ENCODE data around the gene NAIF1. TPM values are rescaled to one million over a fixed set of nuclear protein-coding genes. Genes with fewer than 3 reads are reported as not detected.
"Not testable (repeated sequence)": the region's sequence is repeated elsewhere in the genome, so short reads cannot be mapped to it uniquely, and the experiment has no call there.

The NAIF1 gene
- total RNA-seq, 1 donor from 2014 or later = 14.0 TPM

GRCh38 chr9:128062846-128063831 lies 4.0 kb downstream of the NAIF1 start:
- intact Hi-C loops (cut with micrococcal nuclease) = loop anchor here (10.0 kb wide), 1 partner anchor 1338 kb away; no protein-coding TSS in a partner anchor

GRCh38 chr9:128062279-128062678 lies 4.8 kb downstream of the NAIF1 start:
- intact Hi-C loops (cut with micrococcal nuclease) = loop anchor here (10.0 kb wide), 1 partner anchor 1337 kb away; no protein-coding TSS in a partner anchor

- intact Hi-C loops (cut with micrococcal nuclease) = loop anchor here (10.0 kb wide), 1 partner anchor 1337 kb away; no protein-coding TSS in a partner anchor
Measured at GRCh38 chr9:128061275-128061960, 5.7 kb downstream of the NAIF1 start.

- intact Hi-C loops (cut with micrococcal nuclease) = no loop called here
Measured at GRCh38 chr9:128059365-128059983, 7.6 kb downstream of the NAIF1 start.

- intact Hi-C loops (cut with micrococcal nuclease) = no loop called here
Measured at GRCh38 chr9:128057724-128058409, 9.3 kb downstream of the NAIF1 start.

- intact Hi-C loops (cut with micrococcal nuclease) = no loop called here
Measured at GRCh38 chr9:128056887-128057723, 10.0 kb downstream of the NAIF1 start.

- intact Hi-C loops (cut with micrococcal nuclease) = no loop called here
Measured at GRCh38 chr9:128056086-128056485, 11.0 kb downstream of the NAIF1 start.

GRCh38 chr9:128055344-128056040 lies 11.6 kb downstream of the NAIF1 start:
- intact Hi-C loops (cut with micrococcal nuclease) = no loop called here

- intact Hi-C loops (cut with micrococcal nuclease) = no loop called here
Measured at GRCh38 chr9:128054087-128054486, 13.0 kb downstream of the NAIF1 start.

- intact Hi-C loops (cut with micrococcal nuclease) = no loop called here
Measured at GRCh38 chr9:128053560-128053959, 13.6 kb downstream of the NAIF1 start.

- intact Hi-C loops (cut with micrococcal nuclease) = no loop called here
Measured at GRCh38 chr9:128051932-128052709, 15.0 kb downstream of the NAIF1 start.

- intact Hi-C loops (cut with micrococcal nuclease) = no loop called here
Measured at GRCh38 chr9:128049843-128050242, 17.3 kb downstream of the NAIF1 start.

GRCh38 chr9:128048663-128049062 lies 18.5 kb downstream of the NAIF1 start:
- intact Hi-C loops (cut with micrococcal nuclease) = no loop called here

GRCh38 chr9:128047231-128047630 lies 19.9 kb downstream of the NAIF1 start:
- intact Hi-C loops (cut with micrococcal nuclease) = no loop called here

- intact Hi-C loops (cut with micrococcal nuclease) = no loop called here
Measured at GRCh38 chr9:128045831-128046230, 21.3 kb downstream of the NAIF1 start.

GRCh38 chr9:128045409-128045808 lies 21.7 kb downstream of the NAIF1 start:
- intact Hi-C loops (cut with micrococcal nuclease) = not testable (repeated sequence)

GRCh38 chr9:128043467-128043868 lies 23.7 kb downstream of the NAIF1 start:
- intact Hi-C loops (cut with micrococcal nuclease) = no loop called here

GRCh38 chr9:128042043-128042442 lies 25.1 kb downstream of the NAIF1 start:
- intact Hi-C loops (cut with micrococcal nuclease) = no loop called here

- intact Hi-C loops (cut with micrococcal nuclease) = not testable (repeated sequence)
Measured at GRCh38 chr9:128040783-128041182, 26.3 kb downstream of the NAIF1 start.
